Stomach (tissue), 4 donors: Measurements from ENCODE around the gene NCKAP5.

ENCODE experiments used
- EP300 ChIP-seq: sonication (generic); formaldehyde crosslinking; IDR thresholded peaks from one replicate; pipeline ENCODE4 v1.6.1; 2017; ENCODE audit warnings: antibody characterized with exemption
- POLR2A ChIP-seq, 4 donors: fragments of 450-650 bp; IDR thresholded peaks; one replicate each; pipeline ENCODE4 v1.6.1; 2016; ENCODE audit warnings: antibody characterized with exemption in 4 of 4, control low read depth in 2 of 4, mild to moderate bottlenecking in 1 of 4, moderate library complexity in 1 of 4
- POLR2AphosphoS5 ChIP-seq, 3 donors: sonication (generic); formaldehyde crosslinking; IDR thresholded peaks; one replicate each; pipeline ENCODE4 v1.6.1; 2016; ENCODE audit warnings: antibody characterized with exemption in 3 of 3
- TF ChIP-seq, protein P1 (sequence below), 7 experiments: fragments of 450-650 bp in 4 of 7; fragments of 200-600 bp in 3 of 7; sonication (generic) in 3 of 7; IDR thresholded peaks; one replicate each; pipeline ENCODE4 v1.5.1; 2016 to 2019; ENCODE audit warnings: antibody characterized with exemption in 7 of 7, control low read depth in 2 of 7, mild to moderate bottlenecking in 1 of 7

DNA sequence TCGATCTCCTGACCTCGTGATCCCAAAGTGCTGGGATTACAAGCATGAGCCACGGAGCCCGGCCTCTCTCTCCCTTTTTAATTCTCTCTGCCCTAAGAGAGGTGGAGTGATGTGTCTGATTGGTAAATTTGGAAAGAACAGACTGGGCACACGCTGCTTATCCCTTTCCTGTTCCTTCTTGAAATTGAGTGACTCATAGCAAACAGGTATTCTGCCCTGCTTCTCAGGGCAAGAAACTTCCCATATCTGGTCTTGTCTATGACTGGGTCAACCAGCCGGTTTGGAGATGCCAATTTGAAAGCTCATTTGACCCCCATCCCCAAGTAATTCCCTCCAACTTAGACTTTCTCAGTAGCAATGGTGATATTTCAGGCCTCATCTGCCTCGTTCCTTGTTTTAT lies 913.3 kb downstream of the NCKAP5 start:
- TF ChIP-seq POLR2AphosphoS5 (IDR thresholded peaks at IDR 0.05) (no peak), POLR2A (IDR thresholded peaks at IDR 0.05) (no peak), EP300 (no peak)
- TF ChIP-seq, protein P1, sequence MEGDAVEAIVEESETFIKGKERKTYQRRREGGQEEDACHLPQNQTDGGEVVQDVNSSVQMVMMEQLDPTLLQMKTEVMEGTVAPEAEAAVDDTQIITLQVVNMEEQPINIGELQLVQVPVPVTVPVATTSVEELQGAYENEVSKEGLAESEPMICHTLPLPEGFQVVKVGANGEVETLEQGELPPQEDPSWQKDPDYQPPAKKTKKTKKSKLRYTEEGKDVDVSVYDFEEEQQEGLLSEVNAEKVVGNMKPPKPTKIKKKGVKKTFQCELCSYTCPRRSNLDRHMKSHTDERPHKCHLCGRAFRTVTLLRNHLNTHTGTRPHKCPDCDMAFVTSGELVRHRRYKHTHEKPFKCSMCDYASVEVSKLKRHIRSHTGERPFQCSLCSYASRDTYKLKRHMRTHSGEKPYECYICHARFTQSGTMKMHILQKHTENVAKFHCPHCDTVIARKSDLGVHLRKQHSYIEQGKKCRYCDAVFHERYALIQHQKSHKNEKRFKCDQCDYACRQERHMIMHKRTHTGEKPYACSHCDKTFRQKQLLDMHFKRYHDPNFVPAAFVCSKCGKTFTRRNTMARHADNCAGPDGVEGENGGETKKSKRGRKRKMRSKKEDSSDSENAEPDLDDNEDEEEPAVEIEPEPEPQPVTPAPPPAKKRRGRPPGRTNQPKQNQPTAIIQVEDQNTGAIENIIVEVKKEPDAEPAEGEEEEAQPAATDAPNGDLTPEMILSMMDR (IDR thresholded peaks at IDR 0.05): no peak
